HG03521 (cell line): ENCODE results near the gene LHFPL5.

ENCODE experiments used
- ATAC-seq: cut with Tn5 transposase; IDR thresholded peaks from one replicate; pipeline ENCODE4 v1.9.1; 2021; ENCODE audit warnings: mild to moderate bottlenecking, moderate library complexity; ENCODE audit not compliant: unreplicated experiment

LHFPL5 gene

DNA sequence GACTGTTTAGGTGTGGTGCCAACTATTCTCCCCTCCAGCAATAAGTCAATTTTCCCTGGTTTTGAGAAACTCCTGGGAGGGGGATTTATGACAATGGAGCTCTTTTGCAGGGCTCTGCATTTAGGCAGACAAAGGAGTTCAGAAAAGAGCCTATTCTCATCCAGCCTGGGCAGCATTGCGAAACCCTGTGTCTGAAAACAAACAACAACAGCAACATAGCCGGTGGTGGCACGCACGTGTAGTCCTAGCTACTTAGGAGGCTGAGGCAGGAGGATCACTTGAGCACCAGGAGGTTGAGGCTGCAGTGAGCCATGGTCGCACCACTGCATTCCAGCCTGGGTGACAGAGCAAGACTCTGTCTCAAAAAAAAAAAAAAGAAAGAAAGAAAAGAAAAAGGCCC is 14.5 kb upstream of the LHFPL5 start:
- no peak for ATAC-seq

DNA sequence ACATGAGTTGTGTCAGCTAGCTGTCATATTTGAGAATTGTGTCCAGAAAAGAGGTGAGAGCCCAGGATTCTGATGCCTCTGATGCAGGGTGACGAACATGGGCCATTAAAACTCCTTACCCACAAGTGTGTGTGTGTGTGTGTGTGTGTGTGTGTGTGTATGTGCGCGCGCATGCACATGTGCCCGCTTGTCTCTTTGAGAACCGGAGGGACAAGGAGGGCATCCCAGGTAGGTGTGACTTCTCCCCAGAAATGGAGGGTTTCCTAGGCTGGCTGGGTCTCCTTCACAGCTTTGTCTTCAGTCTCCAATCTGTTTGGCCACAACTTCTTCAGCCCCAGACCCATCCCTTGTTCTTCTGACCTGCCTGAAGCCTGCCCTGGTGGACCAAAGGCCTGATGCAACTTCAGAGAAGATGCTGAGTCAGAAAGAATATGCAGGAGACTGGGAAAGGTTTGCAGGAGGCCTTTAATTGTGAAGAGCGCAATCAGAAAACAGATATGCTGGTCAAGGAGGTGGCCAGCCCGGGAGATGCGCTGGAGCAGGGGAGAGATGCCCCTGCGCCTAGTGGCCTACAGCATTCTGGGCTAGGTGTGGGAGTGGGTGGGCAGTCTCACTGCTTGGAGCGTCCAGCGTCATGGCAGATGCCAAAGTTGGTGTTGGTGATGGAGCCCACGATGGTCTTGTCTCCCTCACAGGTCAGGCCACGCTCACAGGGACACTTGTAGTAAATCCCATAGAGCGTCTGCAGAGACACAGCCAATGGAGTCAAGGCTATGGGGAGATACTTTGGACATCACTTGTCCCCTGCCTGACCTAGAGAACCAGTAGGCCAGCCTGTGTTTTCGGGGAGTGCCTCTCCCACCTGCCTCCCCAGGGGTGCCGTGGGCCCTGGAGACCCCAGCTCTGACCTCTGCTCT is 10.4 kb upstream of the LHFPL5 start:
- no peak for ATAC-seq

DNA sequence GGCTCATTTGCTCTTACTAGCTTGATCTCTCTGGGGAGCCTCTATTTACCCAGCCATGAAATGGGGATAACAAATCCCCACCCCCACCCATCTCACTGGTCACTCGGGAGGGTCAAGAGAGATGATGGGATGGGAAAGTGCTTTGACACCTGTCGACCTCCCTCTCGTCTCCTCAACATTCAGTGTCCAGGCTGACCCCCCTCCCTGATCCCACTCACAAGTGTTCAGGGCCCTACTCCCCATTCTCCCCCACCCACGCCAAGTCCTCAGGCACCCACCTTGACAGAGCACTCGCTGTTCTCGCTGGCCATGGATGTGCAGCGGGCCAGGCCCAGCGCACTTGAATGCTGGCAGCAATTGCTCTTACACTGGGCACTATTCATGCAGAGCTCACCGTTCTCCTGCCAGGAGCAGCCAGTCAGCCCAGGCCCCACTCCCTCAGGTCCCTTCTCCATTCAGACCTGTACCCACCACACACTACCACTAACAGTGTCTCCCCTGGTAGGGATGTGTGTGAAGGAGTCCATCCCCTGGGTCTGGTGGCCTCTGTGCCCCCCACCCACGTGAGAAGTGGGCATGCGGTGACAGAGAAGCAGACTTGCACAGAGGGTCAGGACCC is 9.6 kb upstream of the LHFPL5 start:
- ATAC-seq, result no peak

DNA sequence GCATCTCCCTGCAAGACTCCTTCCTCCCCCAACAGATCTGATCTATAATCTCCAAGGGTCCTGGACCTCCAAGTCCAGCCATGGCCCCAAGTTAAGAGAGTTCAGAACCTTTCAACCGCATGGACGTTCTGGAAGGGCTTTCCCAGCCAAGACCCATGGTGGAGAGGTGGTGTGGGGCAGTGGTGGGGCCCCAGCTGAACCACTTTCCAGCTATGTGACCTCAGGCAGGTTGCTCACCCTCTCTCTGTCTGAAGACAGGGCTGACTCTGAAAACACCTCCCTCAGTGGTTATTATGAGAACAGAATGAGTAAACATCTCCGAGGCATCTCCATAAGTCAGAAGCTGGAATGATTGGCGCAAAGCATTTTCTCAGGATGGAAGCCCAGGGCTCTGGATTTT is 8.9 kb upstream of the LHFPL5 start:
- ATAC-seq, result no peak

GRCh38 chr6:35797837-35798526 is 7.2 kb upstream of the LHFPL5 start:
- ATAC-seq, result no peak

DNA sequence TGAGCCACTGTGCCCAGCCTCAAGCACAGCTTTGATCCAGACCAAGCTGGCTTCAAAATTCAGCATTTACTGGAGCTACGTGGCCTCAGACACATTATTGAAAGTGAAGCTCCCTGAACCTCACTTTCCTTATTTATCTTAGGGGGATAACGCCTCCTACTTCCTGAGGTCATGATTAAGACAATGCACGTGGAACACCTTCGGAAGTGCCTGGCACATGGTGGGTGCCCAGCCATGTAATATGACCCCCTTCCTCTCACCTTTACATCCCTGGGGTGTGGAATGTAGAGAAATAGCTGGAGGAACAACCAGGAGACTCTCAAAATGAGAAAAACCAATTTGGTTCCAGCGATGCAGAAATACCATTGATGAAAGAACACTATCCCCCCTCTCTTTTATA is 6.4 kb upstream of the LHFPL5 start:
- no peak for ATAC-seq

DNA sequence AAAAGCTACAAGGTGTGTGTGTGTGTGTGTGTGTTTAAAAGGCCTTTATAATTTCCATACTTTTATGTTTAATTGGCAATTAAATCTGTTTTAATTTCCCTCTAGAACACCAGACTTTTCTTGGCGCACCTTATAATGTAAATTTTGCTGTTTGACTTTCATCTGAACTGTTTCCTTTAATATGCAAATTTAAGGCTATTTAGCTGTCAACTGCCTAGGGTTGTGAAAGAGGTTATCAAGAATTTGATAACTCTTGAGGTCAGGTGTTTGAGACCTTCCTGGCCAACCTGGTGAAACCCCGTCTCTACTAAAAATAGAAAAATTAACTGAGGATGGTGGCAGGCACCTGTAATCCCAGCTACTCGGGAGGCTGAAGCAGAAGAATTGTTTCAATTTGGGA is 4.0 kb upstream of the LHFPL5 start:
- no peak for ATAC-seq

- ATAC-seq, result no peak
These were observed 3.5 kb downstream of the LHFPL5 start for GRCh38 chr6:35808688-35809087.

DNA sequence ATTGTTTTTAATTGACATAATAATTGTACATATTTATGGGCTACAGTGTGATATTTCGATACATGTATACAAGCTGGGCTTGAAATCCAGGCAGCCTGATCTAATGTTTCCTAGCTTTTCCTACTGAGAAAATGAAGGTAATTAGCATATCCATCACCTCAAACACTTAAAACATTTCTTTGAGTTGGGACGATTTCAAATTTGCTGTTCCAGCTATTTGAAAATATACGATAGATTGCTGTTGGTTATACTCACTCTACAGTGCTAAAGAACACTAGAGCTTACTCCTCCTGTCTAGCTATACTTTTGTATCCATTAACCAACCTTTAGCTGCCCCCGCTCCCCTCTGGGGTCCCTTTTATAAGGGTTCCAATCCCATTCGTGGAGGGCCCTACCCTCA is 4.7 kb downstream of the LHFPL5 start:
- ATAC-seq, result no peak

DNA sequence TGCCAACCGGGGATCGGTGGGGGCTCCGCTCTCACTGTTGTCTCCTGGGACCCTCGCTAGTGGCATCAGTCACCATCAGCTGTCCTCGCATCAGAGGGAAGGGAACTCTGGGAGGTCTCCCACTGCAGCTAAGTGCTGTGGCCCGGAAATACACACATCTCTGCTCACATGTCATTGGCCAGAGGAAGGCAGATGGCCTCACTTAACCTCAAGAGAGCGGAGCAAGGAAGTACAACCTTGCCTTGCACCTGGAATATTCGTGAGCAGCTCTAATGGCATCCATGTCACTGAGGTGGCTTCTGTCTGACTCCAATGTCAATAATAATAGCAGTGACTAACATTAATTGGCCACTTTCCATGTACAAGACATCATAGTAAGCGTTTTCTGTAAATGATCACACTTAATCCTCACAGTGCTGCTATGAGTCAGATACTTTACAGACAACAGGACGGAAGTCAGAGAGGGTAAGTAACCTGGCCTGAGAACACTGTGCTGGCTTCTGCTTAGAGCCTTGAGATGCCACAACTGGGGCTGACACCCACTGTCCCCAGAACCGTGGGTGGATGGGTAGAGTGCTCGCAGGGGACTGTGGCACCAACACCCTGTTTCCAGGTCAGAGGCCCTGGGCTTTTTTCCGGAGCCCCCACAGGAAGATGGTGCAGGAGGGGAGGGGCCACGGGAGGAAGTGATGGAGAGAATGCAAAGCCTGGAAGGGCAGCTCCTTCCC is 6.0 kb downstream of the LHFPL5 start:
- ATAC-seq, result no peak

GRCh38 chr6:35811699-35811995 is 6.5 kb downstream of the LHFPL5 start:
- ATAC-seq, result no peak

DNA sequence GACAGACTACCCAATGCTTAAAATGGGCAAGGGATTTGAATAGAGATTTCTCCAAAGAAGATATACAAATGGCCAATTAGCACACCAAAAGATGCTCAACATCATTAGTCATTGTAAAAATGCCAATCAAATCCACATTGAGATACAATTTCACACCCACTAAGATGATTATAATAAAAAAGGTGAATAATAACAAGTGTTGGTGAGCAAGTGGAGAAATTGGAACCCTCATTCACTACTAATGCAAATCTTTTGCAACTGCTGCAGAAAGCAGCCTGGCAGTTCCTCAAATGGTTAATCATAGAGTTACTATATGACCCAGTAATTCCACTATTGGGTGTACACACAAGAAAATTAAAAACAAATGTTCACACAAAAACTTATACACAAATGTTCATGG is 12.4 kb downstream of the LHFPL5 start:
- no peak for ATAC-seq

DNA sequence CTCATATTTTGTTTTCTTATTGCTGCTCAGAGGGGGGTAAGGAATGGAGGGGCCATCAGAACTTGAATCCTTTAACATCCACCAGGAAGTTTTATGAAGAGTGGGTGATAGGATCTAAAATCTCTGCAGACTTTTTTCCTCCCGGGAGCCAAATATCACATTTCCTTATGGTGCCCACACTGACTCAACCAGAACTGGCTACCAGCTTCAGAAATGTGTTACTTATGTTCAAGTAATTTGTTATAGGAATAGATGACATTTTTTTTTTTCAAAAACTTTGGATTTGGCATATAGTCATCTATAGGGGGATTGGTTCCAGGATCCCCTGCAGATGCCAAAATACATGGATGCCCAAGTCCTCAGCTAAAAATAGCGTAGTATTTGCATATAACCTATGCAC is 18.4 kb downstream of the LHFPL5 start:
- ATAC-seq, result no peak

GRCh38 chr6:35824552-35825192 is 19.5 kb downstream of the LHFPL5 start:
- ATAC-seq, result no peak

- no peak for ATAC-seq
These were observed 24.2 kb downstream of the LHFPL5 start for GRCh38 chr6:35829306-35829705.

DNA sequence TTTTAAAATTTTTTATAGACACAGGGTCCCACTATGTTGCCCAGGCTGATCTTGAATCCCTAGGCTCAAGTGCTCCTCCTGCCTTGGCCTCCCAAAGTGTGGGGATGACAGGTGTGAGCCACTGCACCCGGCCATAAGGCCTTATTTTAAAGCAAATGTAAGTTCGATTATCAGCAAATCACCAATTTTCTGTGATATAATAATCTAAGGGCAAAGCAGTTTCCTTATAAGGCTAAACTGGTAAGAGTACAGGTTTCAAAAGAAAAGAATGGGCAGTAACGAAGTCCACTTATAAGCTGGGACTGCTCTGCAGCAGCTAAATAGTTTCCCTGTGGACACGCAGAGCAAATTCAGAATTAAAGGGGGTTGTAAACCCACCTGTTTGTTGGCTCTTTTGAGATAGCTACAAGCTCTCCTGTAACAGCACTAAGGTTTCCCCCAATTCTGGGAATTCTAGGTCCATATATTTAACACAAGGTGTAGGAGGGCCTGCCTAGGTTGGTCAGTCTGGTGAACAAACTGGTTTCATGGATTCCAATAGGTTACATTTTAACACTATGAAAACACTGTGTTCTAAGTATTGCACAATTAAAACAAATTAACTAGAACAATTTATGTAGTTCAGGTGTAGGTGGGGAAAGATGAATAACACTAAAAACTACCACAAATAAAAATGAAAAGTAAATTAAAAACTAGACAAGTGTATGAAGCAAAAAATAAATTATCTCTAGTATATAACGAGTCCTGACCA is 26.3 kb downstream of the LHFPL5 start:
- no peak for ATAC-seq

DNA sequence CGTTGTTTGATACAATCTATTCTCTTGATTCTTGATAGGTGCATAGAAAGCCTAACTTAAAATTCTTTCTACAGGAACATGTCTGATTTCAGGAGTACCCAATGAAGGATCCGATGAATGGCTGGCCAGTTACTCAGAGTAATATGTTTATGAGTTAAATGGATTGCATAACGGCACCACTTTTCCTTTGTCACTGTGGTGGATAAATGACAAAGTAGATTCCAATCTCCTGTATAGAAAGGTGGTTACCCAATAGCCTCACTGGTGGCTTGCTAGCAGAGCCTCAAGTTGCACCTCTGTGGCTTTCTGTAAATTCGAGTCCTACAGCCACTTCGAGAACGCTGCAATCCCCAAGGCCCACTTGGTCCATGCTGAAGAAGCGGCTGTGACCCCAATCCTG is 28.4 kb downstream of the LHFPL5 start:
- no peak for ATAC-seq

DNA sequence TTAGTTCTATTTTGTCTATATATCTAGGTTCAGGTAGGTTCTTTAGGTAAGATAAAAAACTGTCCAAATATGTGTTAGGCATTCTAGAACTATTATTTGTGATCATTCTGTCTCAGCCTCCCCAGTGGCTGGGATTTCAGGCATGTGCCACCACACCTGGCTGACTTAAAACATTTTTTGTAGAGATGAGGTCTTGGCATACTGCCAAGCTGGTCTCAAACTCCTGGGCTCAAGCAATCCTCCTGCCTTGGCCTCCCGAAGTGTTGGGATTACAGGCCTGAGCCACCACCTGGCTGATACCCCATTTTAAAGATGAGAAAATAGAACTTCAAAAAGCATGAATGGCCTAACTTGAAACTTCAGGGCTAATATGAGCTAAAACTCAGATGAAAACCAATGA is 33.9 kb downstream of the LHFPL5 start:
- no peak for ATAC-seq

DNA sequence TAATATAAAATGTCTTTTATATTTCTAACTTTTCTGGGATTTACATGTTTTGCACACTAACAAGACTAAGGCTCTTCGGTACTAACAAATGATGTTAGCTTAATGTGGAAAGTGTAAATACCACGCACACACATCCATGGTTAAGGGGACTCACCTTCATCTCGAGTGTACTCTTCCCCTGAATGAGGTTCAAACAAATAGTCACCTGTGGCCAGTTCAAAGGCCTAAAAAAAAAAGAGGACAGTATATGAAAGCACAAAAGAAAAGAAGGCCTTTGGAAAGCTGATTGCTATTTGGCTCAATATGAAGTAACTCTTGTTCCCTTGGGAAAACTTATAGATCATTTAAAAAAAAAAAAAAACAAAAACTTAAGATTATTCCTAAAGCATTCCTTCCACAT is 37.2 kb downstream of the LHFPL5 start:
- ATAC-seq, result no peak

- no peak for ATAC-seq
These were observed 39.1 kb downstream of the LHFPL5 start for GRCh38 chr6:35844290-35844689.
